SJCRH30 (cell line): ENCODE results near the gene ADI1. TPM values are rescaled to one million over a fixed set of nuclear protein-coding genes. Genes with fewer than 3 reads are reported as not detected.
"Not testable (repeated sequence)": the region's sequence is repeated elsewhere in the genome, so short reads cannot be mapped to it uniquely, and the experiment has no call there.

Experiments
- DNase-seq, 2 experiments: peaks; one replicate each; pipeline ENCODE4 v3.0.0-alpha.2; 2015 to 2020
- H3K27ac ChIP-seq: fragments of 250-450 bp; sonication (Bioruptor Pico); 2 replicates; pipeline ENCODE4 v1.5.1; 2020; ENCODE audit warnings: mild to moderate bottlenecking, moderate library complexity
- H3K27me3 ChIP-seq: fragments of 250-450 bp; sonication (Bioruptor Pico); 2 replicates; pipeline ENCODE4 v1.5.1; 2020; ENCODE audit warnings: mild to moderate bottlenecking, moderate library complexity
- H3K36me3 ChIP-seq: fragments of 250-450 bp; sonication (Bioruptor Pico); 2 replicates; pipeline ENCODE4 v1.5.1; 2020; ENCODE audit warnings: mild to moderate bottlenecking, moderate library complexity
- H3K4me1 ChIP-seq: fragments of 250-450 bp; sonication (Bioruptor Pico); 2 replicates; pipeline ENCODE4 v1.5.1; 2020; ENCODE audit warnings: mild to moderate bottlenecking, moderate library complexity
- H3K4me3 ChIP-seq: fragments of 250-450 bp; sonication (Bioruptor Pico); 2 replicates; pipeline ENCODE4 v1.5.1; 2020; ENCODE audit warnings: mild to moderate bottlenecking, moderate library complexity
- H3K9me3 ChIP-seq: fragments of 250-450 bp; sonication (Bioruptor Pico); replicated peaks from 2 replicates; pipeline ENCODE4 v1.5.1; 2020; ENCODE audit warnings: mild to moderate bottlenecking, moderate library complexity
- total RNA-seq: library from RNA; depleted of rRNA; stranded (reverse); fragments of >200 nt; shearing (Covaris generic); gene quantifications from 2 replicates; pipeline ENCODE4 v1.2.3, GENCODE V29; 2014

ADI1 gene
- total RNA-seq, 1 experiment from 2014 or later: 55.9 TPM

DNA sequence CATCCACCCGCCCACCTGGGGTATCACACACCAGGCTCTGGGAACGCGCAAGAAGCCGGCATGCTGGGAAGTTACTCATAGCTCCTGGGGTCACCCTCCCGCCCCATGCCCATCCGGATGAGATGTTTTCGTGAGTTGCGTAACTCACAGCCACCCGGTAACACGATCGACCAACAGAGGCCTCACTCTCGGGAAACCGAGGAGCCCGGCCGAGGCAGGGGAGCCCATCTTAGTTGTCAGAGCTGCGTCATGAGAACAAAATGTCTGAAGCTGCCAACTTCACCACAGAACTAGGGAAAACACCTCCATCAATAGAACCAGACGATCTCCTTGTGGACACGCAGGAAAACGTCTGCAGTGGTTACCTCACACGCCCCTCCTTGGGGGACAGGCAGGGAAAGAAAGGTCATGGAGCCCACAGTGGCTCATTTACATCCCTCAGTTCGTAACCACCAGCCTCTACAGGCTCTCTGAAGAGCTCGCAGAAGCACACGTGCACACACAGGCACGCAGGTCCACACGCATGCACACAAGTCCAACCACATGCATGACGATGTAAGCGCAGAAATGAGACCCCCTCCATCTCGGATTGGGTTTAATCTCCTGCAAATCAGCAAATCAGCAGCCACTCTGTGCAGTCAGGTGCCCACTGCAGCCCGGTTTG is 26.2 kb downstream of the ADI1 start:
- Histone ChIP-seq H3K4me1 (no peaks in the 10 kb centered on the region), H3K27me3 (no peaks in the 10 kb centered on the region), H3K4me3 (no peak overlapping the region), H3K27ac (no peak overlapping the region), H3K36me3 (peaks cover 7% of the 10 kb centered on the region), H3K9me3 (no peaks in the 10 kb centered on the region)
- no peak for DNase-seq

DNA sequence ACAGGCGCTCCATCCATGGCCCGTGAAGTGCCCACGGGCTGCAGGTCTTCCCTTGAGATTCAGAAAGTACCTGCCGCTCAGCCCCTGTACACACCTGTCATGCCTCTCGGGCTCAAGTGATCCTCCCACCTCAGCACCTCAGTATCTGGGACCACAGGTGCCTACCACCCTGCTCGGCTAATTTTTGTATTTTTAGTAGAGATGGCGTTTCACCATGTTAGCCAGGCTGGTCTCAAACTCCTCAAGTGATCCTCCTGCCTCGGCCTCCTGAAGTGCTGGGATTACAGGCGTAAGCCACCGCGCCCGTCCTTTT is 26.9 kb downstream of the ADI1 start:
- not testable (repeated sequence) for DNase-seq, H3K4me1 ChIP-seq, H3K27ac ChIP-seq, H3K9me3 ChIP-seq, H3K4me3 ChIP-seq, H3K36me3 ChIP-seq, H3K27me3 ChIP-seq

DNA sequence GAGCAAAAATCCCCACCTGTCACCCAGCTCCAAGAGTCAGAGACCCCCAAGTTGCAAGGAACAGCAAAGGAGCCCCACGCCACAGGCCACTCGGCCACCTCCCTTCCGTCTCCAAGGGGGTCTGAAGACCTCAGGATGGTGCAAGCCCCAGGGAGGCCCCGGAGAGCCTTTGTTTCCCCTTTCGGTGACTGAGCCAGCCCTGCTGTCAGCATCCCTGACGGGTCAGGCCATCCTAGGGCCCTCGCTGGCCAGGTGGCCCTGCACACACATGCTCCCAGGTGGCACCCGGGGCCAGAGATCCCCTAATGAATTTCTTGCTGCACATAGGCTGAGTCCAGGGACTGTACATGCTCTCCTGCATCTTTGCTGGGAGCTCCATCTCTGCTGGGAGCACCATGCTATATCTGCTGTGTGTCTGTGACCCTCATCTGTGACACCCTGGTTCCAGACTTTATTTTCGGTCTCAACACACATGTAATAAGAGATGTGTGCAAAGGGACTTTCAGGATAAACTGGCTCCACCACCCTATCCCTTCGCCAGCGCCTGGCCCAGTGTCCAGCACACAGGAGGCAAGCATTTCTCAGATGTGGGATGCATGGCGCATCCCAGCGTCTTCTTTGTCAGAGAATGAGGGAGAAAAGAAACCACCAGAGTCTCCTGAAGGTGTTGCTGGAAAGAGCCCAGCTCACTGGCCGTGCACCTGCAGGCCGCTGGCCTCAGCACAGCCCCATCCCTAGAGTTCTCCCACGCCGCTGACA is 27.4 kb downstream of the ADI1 start:
- Histone ChIP-seq H3K9me3 (no peaks in the 10 kb centered on the region), H3K4me3 (no peak overlapping the region), H3K27ac (no peak overlapping the region), H3K36me3 (peaks cover under 1% of the 10 kb centered on the region), H3K4me1 (no peaks in the 10 kb centered on the region), H3K27me3 (no peaks in the 10 kb centered on the region)
- DNase-seq: no peak

DNA sequence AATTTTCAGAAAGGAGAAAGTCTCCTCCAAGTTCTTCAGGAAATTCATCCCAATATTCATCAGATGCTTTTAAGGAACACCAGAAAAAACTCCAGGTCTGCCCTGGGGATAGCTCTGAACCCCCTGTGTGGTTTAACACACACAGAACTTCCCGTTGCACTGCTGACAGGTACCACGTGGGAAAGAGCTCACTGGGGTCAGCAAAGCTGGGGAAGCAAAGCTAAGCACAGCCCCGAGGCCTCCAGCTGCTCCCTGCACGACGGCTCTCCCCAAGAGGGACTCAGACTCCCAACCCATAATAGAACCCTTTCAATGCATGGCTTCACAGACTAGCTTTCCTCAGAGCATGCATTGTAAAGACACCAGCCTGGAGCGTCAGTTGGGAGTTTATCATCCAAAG is 28.0 kb downstream of the ADI1 start:
- H3K27me3 ChIP-seq: no peaks in the 10 kb centered on the region
- H3K4me1 ChIP-seq: no peaks in the 10 kb centered on the region
- DNase-seq: peak in 1 of 2 experiments; percentile 43
- no peaks in the 10 kb centered on the region for H3K9me3 ChIP-seq
- H3K36me3 ChIP-seq: no peaks in the 10 kb centered on the region; the same call in none of the 2 replicates
- no peak overlapping the region for H3K27ac ChIP-seq
- H3K4me3 ChIP-seq: no peak overlapping the region

DNA sequence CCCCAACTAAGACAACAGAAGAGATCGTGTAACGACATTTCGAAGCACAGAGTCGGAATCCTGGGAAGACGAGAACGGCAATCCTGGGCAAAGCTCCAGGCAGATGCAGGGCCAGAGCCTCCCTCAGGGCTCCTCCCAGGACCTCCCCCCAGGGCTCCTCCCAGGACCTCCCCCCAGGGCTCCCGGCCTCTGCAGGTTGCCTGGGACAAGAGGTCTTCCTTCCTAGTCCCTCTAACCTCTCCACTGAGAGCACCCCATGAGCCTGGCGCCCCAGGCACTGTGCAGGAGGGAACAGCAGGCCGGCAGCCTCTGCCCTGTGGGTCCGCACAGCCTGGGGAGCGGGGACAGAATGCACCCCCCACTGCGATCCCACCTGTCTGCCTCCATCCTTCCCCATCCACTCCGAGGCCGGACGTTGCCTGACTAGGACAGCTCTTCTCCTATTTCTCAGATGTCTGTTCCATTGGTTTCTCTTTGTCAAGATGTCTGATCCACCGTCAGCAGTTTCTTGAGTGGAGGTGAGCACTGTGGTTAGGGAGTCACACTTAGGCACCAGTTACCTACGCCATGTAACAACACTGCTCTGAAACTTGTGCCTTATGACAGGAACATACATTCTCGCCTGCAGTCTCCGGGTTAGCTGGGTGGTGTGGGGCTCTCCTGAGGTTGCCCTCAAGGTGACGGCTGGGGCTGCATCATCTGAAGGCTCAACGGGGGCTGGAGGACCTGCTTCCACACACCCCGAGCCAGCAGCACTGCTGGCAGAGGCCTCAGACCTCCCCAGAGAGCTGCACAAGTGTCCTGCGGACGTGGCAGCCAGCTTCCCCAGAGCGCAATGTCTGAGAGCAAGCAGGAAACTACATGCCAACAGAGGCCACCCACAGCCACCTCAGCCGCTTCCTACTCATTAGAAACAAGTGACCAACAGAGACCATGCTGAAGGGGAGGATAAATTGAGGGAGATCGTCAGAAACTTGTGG is 28.9 kb downstream of the ADI1 start:
- Histone ChIP-seq H3K27ac (no peak overlapping the region), H3K9me3 (no peaks in the 10 kb centered on the region), H3K4me3 (no peak overlapping the region), H3K36me3 (no peaks in the 10 kb centered on the region; the same call in 1 of the 2 replicates), H3K4me1 (no peaks in the 10 kb centered on the region), H3K27me3 (no peaks in the 10 kb centered on the region)
- peak in 1 of 2 experiments; percentile 31 for DNase-seq

DNA sequence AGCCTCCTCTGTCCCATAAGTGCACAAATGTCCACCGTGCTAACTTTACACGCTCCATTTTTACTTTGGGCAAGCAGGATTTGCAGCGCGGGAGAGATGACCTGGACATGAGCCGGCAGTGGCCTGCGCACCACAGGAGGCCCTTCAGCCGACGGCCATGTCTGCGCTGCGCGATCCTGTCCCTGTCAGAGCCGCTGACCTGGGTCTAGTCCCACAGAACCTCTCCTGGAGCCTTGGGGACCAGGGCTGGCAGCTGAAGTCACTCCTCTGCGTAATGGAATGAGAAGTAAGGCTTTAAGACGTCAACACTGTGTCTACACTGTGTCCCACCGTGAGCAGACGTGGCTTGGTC is 29.6 kb downstream of the ADI1 start:
- H3K27me3 ChIP-seq: no peaks in the 10 kb centered on the region
- H3K4me3 ChIP-seq: no peak overlapping the region
- no peak overlapping the region for H3K27ac ChIP-seq
- DNase-seq: no peak
- H3K4me1 ChIP-seq: no peaks in the 10 kb centered on the region
- no peaks in the 10 kb centered on the region for H3K9me3 ChIP-seq
- H3K36me3 ChIP-seq: no peaks in the 10 kb centered on the region

DNA sequence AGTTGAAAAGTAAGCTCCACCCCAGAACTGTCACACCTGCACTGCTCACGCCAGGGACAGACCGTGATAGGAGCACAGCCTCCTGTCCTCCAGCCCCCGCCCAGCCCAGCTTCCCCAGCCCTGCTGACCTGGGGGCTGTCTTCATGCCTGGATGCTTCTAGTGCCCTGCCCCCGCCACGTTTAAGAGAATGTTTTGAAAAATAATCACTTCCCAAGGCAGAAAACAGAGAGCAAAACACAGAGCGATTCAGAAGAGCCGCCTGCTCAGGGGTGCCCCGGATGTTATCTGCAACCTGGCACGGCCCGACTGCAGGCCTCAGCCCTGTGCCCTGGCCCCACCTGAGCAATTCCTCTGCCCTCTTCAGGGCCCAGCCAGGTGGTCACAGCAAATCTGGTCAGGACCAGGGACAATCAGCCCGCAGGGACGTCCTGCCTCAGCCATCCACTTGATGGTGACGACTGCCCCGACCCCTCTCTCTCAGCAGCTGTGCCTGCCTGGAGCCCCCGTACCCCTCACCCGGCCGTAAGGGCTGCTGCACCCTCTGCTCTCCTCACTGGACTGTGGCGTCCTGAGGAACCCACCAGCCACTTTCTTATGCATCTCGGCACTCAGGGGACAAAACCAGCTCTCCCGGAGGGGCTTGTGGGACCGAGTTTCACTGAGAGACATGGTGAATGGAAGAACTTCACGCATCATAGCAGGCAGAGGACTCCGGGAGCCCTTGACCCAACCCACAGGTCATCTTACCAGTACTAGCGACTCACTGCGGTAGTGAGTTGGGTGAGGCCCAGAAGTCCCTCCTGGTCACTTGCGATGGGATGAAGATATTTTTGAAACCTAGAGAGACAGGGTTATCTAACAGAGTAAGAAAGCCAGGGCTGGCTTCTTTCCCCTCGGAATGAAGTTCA is 30.2 kb downstream of the ADI1 start:
- H3K27me3 ChIP-seq: no peaks in the 10 kb centered on the region
- no peak for DNase-seq
- H3K4me1 ChIP-seq: no peaks in the 10 kb centered on the region
- no peak overlapping the region for H3K4me3 ChIP-seq
- no peak overlapping the region for H3K27ac ChIP-seq
- H3K9me3 ChIP-seq: no peaks in the 10 kb centered on the region
- H3K36me3 ChIP-seq: no peaks in the 10 kb centered on the region

DNA sequence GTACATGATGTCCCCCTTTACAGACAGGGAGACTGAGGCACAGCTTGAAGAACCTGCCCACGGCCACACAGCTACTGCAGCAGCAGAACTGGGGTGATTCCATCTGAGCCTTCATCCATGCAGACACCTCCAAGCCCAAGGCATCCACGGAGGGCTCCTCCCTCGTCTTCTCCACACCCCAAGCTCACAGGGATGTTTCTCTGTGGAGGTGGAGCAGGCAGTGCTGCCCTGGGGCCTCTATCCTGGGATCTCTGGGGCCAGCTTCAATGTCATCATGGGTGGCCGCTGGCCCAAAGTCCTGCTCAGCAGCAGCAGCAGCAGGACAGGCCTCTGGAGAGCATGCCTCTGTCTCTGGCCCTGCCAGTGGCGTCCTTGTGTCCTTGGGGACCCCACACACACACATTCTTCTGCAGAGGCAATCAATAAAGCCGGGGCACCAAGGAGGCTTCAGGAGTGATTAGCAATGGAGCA is 31.2 kb downstream of the ADI1 start:
- no peaks in the 10 kb centered on the region for H3K36me3 ChIP-seq
- H3K9me3 ChIP-seq: no peaks in the 10 kb centered on the region
- H3K27me3 ChIP-seq: no peaks in the 10 kb centered on the region
- no peak overlapping the region for H3K27ac ChIP-seq
- H3K4me3 ChIP-seq: no peak overlapping the region
- no peak for DNase-seq
- H3K4me1 ChIP-seq: no peaks in the 10 kb centered on the region

DNA sequence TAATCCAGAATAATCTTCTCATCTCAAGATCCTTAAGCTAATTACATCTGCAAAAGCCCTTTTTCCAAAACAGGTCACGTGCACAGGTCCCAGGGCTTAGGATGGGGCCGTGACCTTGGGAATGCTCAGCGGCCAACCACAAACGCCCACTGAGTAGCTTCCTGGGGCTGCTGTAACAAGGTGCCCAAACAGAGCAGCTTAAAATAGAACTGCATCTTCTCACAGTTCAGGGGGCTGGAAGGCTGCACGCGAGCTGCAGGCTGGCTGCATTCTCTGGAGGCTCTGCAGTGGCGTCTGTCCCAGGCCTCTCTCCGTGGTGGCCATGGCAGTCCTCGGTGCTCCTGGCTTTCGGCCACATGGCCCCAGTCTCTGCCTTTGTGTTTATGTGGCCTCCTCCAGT is 31.9 kb downstream of the ADI1 start:
- H3K27me3 ChIP-seq: no peaks in the 10 kb centered on the region
- H3K4me3 ChIP-seq: no peak overlapping the region
- DNase-seq: no peak
- no peaks in the 10 kb centered on the region for H3K9me3 ChIP-seq
- no peak overlapping the region for H3K27ac ChIP-seq
- H3K4me1 ChIP-seq: no peaks in the 10 kb centered on the region
- no peaks in the 10 kb centered on the region for H3K36me3 ChIP-seq

DNA sequence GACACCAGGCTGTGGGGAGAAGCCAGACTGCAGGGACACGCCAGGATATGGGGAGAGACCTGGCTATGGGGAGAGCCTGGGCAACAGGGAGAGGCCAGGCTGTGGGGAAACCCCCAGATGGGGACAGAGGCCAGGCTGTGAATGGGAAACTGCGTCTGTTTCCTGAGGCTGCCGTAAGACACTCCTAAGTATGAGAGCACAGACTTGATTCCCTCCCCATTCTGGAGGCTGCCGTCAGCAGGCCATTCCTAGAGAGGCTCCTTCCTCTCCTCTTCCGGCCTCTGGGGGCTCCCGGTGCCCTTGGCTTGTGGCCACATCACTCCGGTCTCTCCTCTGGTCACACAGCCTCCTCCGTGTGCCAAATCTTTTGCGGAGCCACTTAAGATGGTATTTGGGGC is 32.3 kb downstream of the ADI1 start:
- H3K4me1 ChIP-seq: no peaks in the 10 kb centered on the region
- no peak for DNase-seq
- H3K36me3 ChIP-seq: no peaks in the 10 kb centered on the region
- no peaks in the 10 kb centered on the region for H3K9me3 ChIP-seq
- no peak overlapping the region for H3K27ac ChIP-seq
- H3K27me3 ChIP-seq: no peaks in the 10 kb centered on the region
- no peak overlapping the region for H3K4me3 ChIP-seq

DNA sequence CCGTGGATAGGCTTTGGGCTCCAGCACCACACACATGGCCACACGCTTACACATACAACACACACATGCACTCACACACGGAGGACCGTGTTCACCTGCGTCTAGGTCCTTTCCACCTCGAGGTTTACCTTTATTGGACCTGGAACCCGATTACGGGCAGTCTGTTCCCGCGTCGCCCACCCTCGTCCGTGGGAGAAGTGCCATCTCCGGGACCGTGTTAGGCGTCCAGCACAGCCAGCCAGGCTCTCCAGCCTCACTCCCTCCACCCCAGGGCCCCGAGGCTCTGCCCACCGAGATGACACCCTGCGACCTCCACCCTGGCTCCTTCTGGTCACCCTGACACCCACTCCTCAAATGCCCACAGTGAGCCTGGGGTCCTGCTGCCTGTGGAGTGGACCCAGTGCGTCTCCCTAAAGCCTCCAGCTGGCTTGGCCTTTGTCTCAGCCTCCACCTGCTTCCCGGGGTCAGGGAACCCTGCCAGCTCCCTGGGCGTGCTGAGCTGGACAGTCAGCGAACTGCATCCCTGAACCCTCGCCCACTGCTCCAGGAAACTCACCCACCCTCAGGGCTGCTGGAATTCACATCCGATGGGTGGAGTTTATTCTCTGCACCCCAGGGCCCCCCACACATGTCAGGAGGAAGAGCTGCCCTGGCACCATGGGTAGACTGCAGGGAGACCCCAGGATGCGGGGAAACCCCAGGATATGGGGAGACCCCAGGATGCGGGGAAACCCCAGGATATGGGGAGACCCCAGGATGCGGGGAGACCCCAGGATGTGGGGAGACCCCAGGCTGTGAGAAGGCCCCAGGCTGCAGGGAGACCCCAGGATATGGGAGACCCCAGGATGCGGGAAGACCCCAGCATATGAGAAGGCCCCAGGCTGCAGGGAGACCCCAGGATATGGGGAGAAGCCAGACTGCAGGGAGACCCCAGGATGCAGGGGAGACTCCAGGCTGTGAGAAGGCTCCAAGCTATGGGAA is 33.0 kb downstream of the ADI1 start:
- Histone ChIP-seq H3K9me3 (no peaks in the 10 kb centered on the region), H3K27ac (no peak overlapping the region), H3K4me3 (no peak overlapping the region), H3K27me3 (no peaks in the 10 kb centered on the region), H3K4me1 (no peaks in the 10 kb centered on the region), H3K36me3 (no peaks in the 10 kb centered on the region)
- no peak for DNase-seq

DNA sequence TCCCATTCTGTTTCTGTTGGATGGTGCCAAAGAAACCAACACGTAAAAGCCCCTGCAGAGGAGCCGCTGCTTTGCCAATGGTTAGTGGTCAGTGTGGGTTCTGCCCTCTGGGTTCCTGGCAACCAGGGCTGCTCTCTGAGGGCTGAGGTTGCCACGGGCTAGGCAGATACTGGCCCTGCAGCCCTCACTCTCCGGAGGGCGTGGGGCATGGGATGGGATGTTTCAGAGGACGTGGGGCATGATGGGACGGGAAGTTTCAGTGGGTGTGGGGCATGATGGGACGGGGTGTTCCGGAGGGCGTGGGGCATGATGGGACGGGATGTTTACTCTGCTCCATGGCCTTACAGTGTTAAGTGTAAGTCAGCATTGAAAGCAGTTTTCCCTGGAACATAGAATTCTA is 34.2 kb downstream of the ADI1 start:
- Histone ChIP-seq H3K4me1 (no peaks in the 10 kb centered on the region), H3K4me3 (no peak overlapping the region), H3K9me3 (no peaks in the 10 kb centered on the region), H3K27me3 (no peaks in the 10 kb centered on the region), H3K36me3 (no peaks in the 10 kb centered on the region), H3K27ac (no peak overlapping the region)
- DNase-seq: no peak
